ENCODE data around the gene ZBED6.

DNA sequence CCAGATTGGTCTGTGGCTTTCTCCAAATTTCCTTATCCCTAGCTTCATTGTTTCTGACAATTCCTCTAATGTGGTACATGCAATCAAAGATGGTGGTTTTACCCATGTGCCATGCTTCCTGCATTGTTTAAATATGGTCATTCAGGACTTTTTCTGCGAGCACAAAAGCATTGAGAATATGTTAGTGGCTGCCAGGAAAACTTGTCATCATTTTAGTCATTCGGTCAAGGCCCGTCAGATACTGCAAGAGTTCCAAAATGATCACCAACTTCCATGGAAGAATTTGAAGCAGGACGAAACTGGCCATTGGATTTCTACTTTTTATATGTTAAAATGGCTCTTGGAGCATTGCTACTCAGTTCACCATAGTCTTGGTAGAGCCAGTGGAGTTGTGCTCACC lies 3.7 kb downstream of the ZBED6 start:
- no peak for TF ChIP-seq CTCF (IDR thresholded peaks at IDR 0.05; ENCODE audit: low read depth, low read length)
- TF ChIP-seq MYC (IDR thresholded peaks at IDR 0.05; ENCODE audit: low read depth, low read length) = no peak
- TF ChIP-seq, protein P1, sequence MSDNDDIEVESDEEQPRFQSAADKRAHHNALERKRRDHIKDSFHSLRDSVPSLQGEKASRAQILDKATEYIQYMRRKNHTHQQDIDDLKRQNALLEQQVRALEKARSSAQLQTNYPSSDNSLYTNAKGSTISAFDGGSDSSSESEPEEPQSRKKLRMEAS (IDR thresholded peaks at IDR 0.05; ENCODE audit: low read depth, low read length) = no peak
